GM12891 (cell line): ENCODE results near the gene NLRP6.
"Not testable (repeated sequence)": the region's sequence is repeated elsewhere in the genome, so short reads cannot be mapped to it uniquely, and the experiment has no call there.

Experiments used
- DNase-seq: peaks from one replicate; pipeline ENCODE4 v3.0.0; 2011; ENCODE audit warnings: low spot score; ENCODE audit not compliant: insufficient read length
- FAIRE-seq: peaks from 2 replicates; lab custom pipeline; 2011; peaks lifted over from hg19 to GRCh38; lab: Jason Lieb, UNC
- PAX5 ChIP-seq: IDR thresholded peaks from 2 replicates; pipeline ENCODE4 v1.6.1; 2011; ENCODE audit warnings: low read length, moderate library complexity, mild to moderate bottlenecking; ENCODE audit not compliant: insufficient read depth, severe bottlenecking
- POLR2A ChIP-seq: IDR thresholded peaks from 2 replicates; pipeline ENCODE4 v1.6.1; 2011; ENCODE audit warnings: low read depth, low read length, control low read depth
- POLR2AphosphoS5 ChIP-seq: IDR thresholded peaks from 2 replicates; pipeline ENCODE4 v1.6.1; 2011; ENCODE audit warnings: low read depth, low read length, control low read depth
- POU2F2 ChIP-seq: IDR thresholded peaks from 2 replicates; pipeline ENCODE4 v1.6.1; 2011; ENCODE audit warnings: low read depth, mild to moderate bottlenecking, control low read depth, low read length, moderate library complexity
- SPI1 ChIP-seq: IDR thresholded peaks from 2 replicates; pipeline ENCODE4 v1.6.1; 2011; ENCODE audit warnings: low read depth, low read length, control low read depth
- TAF1 ChIP-seq: IDR thresholded peaks from 2 replicates; pipeline ENCODE4 v1.6.1; 2011; ENCODE audit warnings: low read depth, low read length, control low read depth

NLRP6 gene

GRCh38 chr11:255176-255575 is 23.0 kb upstream of the NLRP6 start:
- FAIRE-seq, result no peak
- DNase-seq, result no peak
- TF ChIP-seq POLR2A, result no peak
- TF ChIP-seq POU2F2, result no peak
- TF ChIP-seq TAF1, result no peak
- TF ChIP-seq SPI1, result no peak
- TF ChIP-seq POLR2AphosphoS5, result no peak

GRCh38 chr11:255816-256215 is 22.4 kb upstream of the NLRP6 start:
- FAIRE-seq (peak; percentile 31), DNase-seq (no peak)
- TF ChIP-seq POLR2AphosphoS5, result no peak

- FAIRE-seq (peak; percentile 88), DNase-seq (no peak)
- no peak for TF ChIP-seq POLR2A
- no peak for TF ChIP-seq POLR2AphosphoS5
- peak; percentile 98 for TF ChIP-seq SPI1
- TF ChIP-seq POU2F2, result no peak
- TF ChIP-seq PAX5, result no peak
Observed at GRCh38 chr11:256952-257737, 21.1 kb upstream of the NLRP6 start.

- DNase-seq (no peak), FAIRE-seq (peak; percentile 85)
- TF ChIP-seq POU2F2 (no peak), PAX5 (no peak), SPI1 (no peak), TAF1 (no peak), POLR2AphosphoS5 (no peak), POLR2A (no peak)
Observed at GRCh38 chr11:257766-258493, 20.3 kb upstream of the NLRP6 start.

DNA sequence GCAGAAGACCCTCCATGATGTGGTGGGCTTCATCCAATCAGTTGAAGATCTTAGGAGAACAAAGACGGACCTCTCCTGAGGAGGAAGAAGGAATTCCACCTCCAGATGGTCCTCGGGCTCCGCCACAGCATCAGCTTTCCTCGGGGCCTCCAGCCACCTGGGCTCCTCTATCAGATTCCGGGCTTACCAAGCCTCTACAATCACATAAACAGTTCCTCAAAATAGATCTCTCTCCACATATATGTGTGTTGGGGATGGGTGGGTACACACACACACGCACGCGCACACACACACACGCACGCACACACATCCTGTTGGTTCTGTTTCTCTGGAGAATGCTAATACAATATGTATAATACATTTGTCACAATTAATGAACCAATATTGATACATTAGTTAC is 18.8 kb upstream of the NLRP6 start:
- FAIRE-seq, result no peak
- DNase-seq, result no peak
- TF ChIP-seq POLR2AphosphoS5 (no peak), PAX5 (no peak), POU2F2 (no peak), POLR2A (no peak), SPI1 (no peak), TAF1 (no peak)

- DNase-seq (no peak), FAIRE-seq (peak; percentile 74)
- TF ChIP-seq PAX5, result no peak
- no peak for TF ChIP-seq POLR2AphosphoS5
- no peak for TF ChIP-seq POLR2A
- TF ChIP-seq SPI1, result no peak
- TF ChIP-seq TAF1, result no peak
- peak; percentile 70; the same call in 1 of the 2 replicates for TF ChIP-seq POU2F2
Observed at GRCh38 chr11:261624-262023, 16.6 kb upstream of the NLRP6 start.

GRCh38 chr11:266676-267439 is 11.3 kb upstream of the NLRP6 start:
- DNase-seq, result no peak
- TF ChIP-seq POLR2AphosphoS5, result no peak
- TF ChIP-seq POLR2A, result no peak
- no peak for TF ChIP-seq TAF1
- no peak for TF ChIP-seq SPI1
- no peak for TF ChIP-seq POU2F2
- TF ChIP-seq PAX5, result no peak
- peak; percentile 68 for FAIRE-seq

DNA sequence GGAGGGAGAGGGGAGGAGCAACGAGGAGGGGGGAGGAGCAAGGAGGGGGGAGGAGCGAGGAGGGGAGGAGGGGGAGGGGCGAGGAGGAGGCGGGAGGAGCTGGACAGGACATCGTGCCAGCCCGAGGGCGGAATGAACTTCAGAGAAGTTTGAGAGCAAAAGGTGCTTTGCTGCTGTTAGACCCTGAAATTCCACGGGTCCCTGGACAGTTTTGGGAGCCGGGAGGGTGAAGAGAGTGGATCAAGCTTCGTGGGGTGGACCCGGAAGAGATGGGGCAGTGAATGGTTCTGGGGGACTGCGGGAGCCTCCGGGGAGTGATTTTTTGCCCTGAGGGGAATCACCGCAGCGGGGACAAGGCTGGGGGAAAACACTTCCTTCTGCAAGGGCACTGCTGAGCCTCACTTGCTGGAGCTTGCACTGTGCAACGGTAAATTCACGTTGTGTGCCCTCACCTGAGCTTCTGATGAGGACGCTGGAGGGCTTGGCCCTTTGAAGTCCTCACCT is 10.7 kb upstream of the NLRP6 start:
- DNase-seq (no peak), FAIRE-seq (no peak)
- TF ChIP-seq TAF1, result 0 out of 2 replicates have a peak, but pooled peaks have one; percentile 39
- TF ChIP-seq POU2F2, result 0 out of 2 replicates have a peak, but pooled peaks have one; percentile 6
- no peak for TF ChIP-seq PAX5
- TF ChIP-seq POLR2AphosphoS5, result peak; percentile 68; the same call in 1 of the 2 replicates
- TF ChIP-seq POLR2A, result peak; percentile 81

- DNase-seq, FAIRE-seq: not testable (repeated sequence)
- 0 out of 2 replicates have a peak, but pooled peaks have one; percentile 13 for TF ChIP-seq POLR2AphosphoS5
Observed at GRCh38 chr11:268716-269145, 9.5 kb upstream of the NLRP6 start.
